Spleen (tissue), 7 donors: ENCODE measurements around the gene CNKSR3.

Experiments used
- CTCF ChIP-seq, 11 experiments: fragments of 200-600 bp in 7 of 11; fragments of 450-650 bp in 4 of 11; sonication (generic) in 4 of 11; IDR thresholded peaks in 8 of 11; conservative IDR thresholded peaks in 3 of 11; 1 replicate in 7 of 11; 2 replicates in 4 of 11; pipeline versions ENCODE4 v1.4.0 to v1.8.0; 2016 to 2021; ENCODE audit warnings: antibody characterized with exemption in 11 of 11, inconsistent platforms in 4 of 11, mild to moderate bottlenecking in 1 of 11
- POLR2AphosphoS5 ChIP-seq, 3 donors: sonication (generic); formaldehyde crosslinking; IDR thresholded peaks; one replicate each; pipeline ENCODE4 v1.5.1; 2017; ENCODE audit warnings: antibody characterized with exemption in 3 of 3
- donor health status: DM: no; HTN: no; CAD: no; lungs with moderate emphysema.
- donor health status: DM: no; HTN: no; CAD: no.
- donor health status: DM: no; HTN: no; CAD: no.

- TF ChIP-seq CTCF (IDR thresholded peaks at IDR 0.05 in 8 of 11, conservative IDR thresholded peaks at IDR 0.05 in 3 of 11) (no peak), POLR2AphosphoS5 (IDR thresholded peaks at IDR 0.05) (no peak)
These were observed 139.2 kb downstream of the CNKSR3 start for GRCh38 chr6:154371281-154371680.
